Activated CD8-positive, alpha-beta T cell treated with anti-CD3 and anti-CD28 coated beads for 36 hours (primary cell): ENCODE measurements around the gene LINC00237. TPM values are rescaled to one million over a fixed set of nuclear protein-coding genes. Genes with fewer than 3 reads are reported as not detected.

Source experiments
- ATAC-seq: fragments of 200-7000 bp; cut with Tn5 transposase; one replicate; pipeline ENCODE4 v1.10.0; 2021; ENCODE audit warnings: mild to moderate bottlenecking, moderate library complexity
- CTCF ChIA-PET: fragments of 350-600 bp; sonication (Branson Sonifier 250); formaldehyde crosslinking; loops from one replicate; lab custom pipeline; 2021; ENCODE audit warnings: antibody characterized with exemption; lab: Charles Lee
- POLR2A ChIA-PET: fragments of 350-600 bp; sonication (Branson Sonifier 250); formaldehyde crosslinking; loops from one replicate; lab custom pipeline; 2021; ENCODE audit warnings: antibody characterized with exemption; lab: Charles Lee
- DNase-seq: peaks from one replicate; pipeline ENCODE4 v3.0.0-alpha.2; 2020
- H3K27ac Mint-ChIP-seq: one replicate; pipeline ENCODE4 v1.8.0; 2021; ENCODE audit warnings: mild to moderate bottlenecking, mixed read lengths
- H3K27me3 Mint-ChIP-seq: one replicate; pipeline ENCODE4 v1.8.0; 2021; ENCODE audit warnings: mixed read lengths
- H3K36me3 Mint-ChIP-seq: one replicate; pipeline ENCODE4 v1.8.0; 2021; ENCODE audit warnings: low read depth, mixed read lengths
- H3K4me1 Mint-ChIP-seq: one replicate; pipeline ENCODE4 v1.8.0; 2021; ENCODE audit warnings: low read depth, mixed read lengths
- H3K4me3 Mint-ChIP-seq: one replicate; pipeline ENCODE4 v1.8.0; 2021; ENCODE audit warnings: mild to moderate bottlenecking, moderate library complexity, mixed read lengths
- H3K9me3 Mint-ChIP-seq: one replicate; pipeline ENCODE4 v1.8.0; 2021; ENCODE audit warnings: mixed read lengths
- CTCF ChIP-seq: fragments of 200-600 bp; IDR thresholded peaks from one replicate; pipeline ENCODE4 v1.8.0; 2022; ENCODE audit warnings: antibody characterized with exemption, mild to moderate bottlenecking
- intact Hi-C: fragments of 100-400 bp; cut with micrococcal nuclease; formaldehyde crosslinking; loops from one replicate; pipeline ENCODE4 v1.10.0; 2022
- total RNA-seq, 2 experiments: library from RNA; stranded (reverse); gene quantifications; one replicate each; pipeline ENCODE4 v1.2.3, GENCODE V29; 2021

The LINC00237 gene
- total RNA-seq, 2 experiments from 2014 or later, result not detected

- no peak overlapping the region for H3K27ac Mint-ChIP-seq
- CTCF ChIA-PET, result interaction anchor here (1.1 to 1.4 kb wide), 2 partner anchors 182 to 452 kb away, joined by 4 read pairs; no protein-coding TSS in a partner anchor
- peaks cover 8% of the 10 kb centered on the region for H3K27me3 Mint-ChIP-seq
- no peak for TF ChIP-seq CTCF
- DNase-seq (no peak), ATAC-seq (no peak)
- no peaks in the 10 kb centered on the region for H3K9me3 Mint-ChIP-seq
- POLR2A ChIA-PET, result no interaction called here
- no peak overlapping the region for H3K4me3 Mint-ChIP-seq
- intact Hi-C loops, result no loop called here
- no peaks in the 10 kb centered on the region for H3K36me3 Mint-ChIP-seq
- H3K4me1 Mint-ChIP-seq, result no peaks in the 10 kb centered on the region
Measured at GRCh38 chr20:21053002-21053762, 53.0 kb downstream of the LINC00237 start.

- ATAC-seq, result no peak
- peaks cover 8% of the 10 kb centered on the region for H3K27me3 Mint-ChIP-seq
- no peaks in the 10 kb centered on the region for H3K4me1 Mint-ChIP-seq
- POLR2A ChIA-PET, result no interaction called here
- CTCF ChIA-PET, result interaction anchor here (1.1 to 1.4 kb wide), 2 partner anchors 183 to 453 kb away, joined by 4 read pairs; no protein-coding TSS in a partner anchor
- no peak for DNase-seq
- intact Hi-C loops, result no loop called here
- no peak overlapping the region for H3K4me3 Mint-ChIP-seq
- no peaks in the 10 kb centered on the region for H3K9me3 Mint-ChIP-seq
- no peak overlapping the region for H3K27ac Mint-ChIP-seq
- TF ChIP-seq CTCF, result no peak
- H3K36me3 Mint-ChIP-seq, result no peaks in the 10 kb centered on the region
Measured at GRCh38 chr20:21052686-21053001, 53.5 kb downstream of the LINC00237 start.

GRCh38 chr20:21052241-21052640 is 53.9 kb downstream of the LINC00237 start:
- no peak overlapping the region for H3K27ac Mint-ChIP-seq
- no peaks in the 10 kb centered on the region for H3K4me1 Mint-ChIP-seq
- ChIA-PET CTCF (no interaction called here), POLR2A (no interaction called here)
- H3K4me3 Mint-ChIP-seq, result no peak overlapping the region
- peaks cover 8% of the 10 kb centered on the region for H3K27me3 Mint-ChIP-seq
- H3K36me3 Mint-ChIP-seq, result no peaks in the 10 kb centered on the region
- TF ChIP-seq CTCF, result no peak
- intact Hi-C loops, result no loop called here
- no peaks in the 10 kb centered on the region for H3K9me3 Mint-ChIP-seq
- no peak for ATAC-seq
- no peak for DNase-seq

- ChIA-PET CTCF (interaction anchor here (1.3 to 1.4 kb wide), 3 partner anchors 13 to 76 kb away, joined by 3 read pairs; partner anchors contain the start of gene KIZ), POLR2A (no interaction called here)
- no peak overlapping the region for H3K27ac Mint-ChIP-seq
- TF ChIP-seq CTCF, result no peak
- DNase-seq, result no peak
- intact Hi-C loops, result no loop called here
- H3K36me3 Mint-ChIP-seq, result no peaks in the 10 kb centered on the region
- H3K9me3 Mint-ChIP-seq, result no peaks in the 10 kb centered on the region
- H3K27me3 Mint-ChIP-seq, result peaks cover 9% of the 10 kb centered on the region
- no peak overlapping the region for H3K4me3 Mint-ChIP-seq
- ATAC-seq, result no peak
- H3K4me1 Mint-ChIP-seq, result no peaks in the 10 kb centered on the region
Measured at GRCh38 chr20:21050710-21051109, 55.4 kb downstream of the LINC00237 start.

GRCh38 chr20:21049305-21049828 is 56.8 kb downstream of the LINC00237 start:
- Mint-ChIP-seq H3K27me3 (peaks cover 12% of the 10 kb centered on the region), H3K27ac (no peak overlapping the region), H3K36me3 (no peaks in the 10 kb centered on the region), H3K4me1 (no peaks in the 10 kb centered on the region), H3K4me3 (no peak overlapping the region), H3K9me3 (no peaks in the 10 kb centered on the region)
- DNase-seq (no peak), ATAC-seq (no peak)
- intact Hi-C loops, result no loop called here
- TF ChIP-seq CTCF, result no peak
- ChIA-PET POLR2A (no interaction called here), CTCF (interaction anchor here (0.7 to 2.4 kb wide), 12 partner anchors 9 to 456 kb away, joined by 3 to 13 read pairs (median 4); partner anchors contain the start of gene KIZ)
